Measurements from ENCODE around the gene RNF113B.

The RNF113B gene

DNA sequence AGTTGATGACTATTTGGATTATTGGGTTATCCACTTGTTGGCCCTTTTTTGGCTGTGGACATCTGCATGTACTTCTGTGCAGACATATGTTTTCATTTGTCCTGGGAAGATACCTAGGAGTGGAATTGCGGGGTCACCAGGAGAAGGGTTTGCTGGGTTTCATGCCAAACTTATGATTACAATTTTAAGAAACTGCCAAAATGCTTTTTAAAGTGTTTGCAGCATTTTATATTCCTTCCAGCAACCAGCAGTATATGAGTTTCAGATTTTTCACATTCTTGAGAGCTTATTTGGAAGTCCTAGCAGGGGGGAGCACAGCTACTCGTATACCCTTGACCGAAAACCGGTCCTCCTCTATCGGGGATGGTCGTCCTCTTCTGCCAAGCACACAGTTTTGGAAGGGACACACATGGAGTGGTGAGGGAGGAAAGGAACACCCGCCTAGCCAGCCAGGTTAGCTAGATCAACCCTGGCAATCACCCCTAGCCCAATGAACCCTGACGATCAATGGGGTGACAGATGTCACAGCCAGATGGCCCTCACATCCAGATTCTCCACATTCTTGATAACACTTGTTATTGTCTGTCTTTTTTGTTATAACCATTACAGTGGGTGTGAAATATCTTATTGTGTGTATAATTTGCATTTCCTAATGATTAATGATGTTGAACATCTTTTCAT, 26.7 kb upstream of the RNF113B start:
- DNase-seq, result no peak

DNA sequence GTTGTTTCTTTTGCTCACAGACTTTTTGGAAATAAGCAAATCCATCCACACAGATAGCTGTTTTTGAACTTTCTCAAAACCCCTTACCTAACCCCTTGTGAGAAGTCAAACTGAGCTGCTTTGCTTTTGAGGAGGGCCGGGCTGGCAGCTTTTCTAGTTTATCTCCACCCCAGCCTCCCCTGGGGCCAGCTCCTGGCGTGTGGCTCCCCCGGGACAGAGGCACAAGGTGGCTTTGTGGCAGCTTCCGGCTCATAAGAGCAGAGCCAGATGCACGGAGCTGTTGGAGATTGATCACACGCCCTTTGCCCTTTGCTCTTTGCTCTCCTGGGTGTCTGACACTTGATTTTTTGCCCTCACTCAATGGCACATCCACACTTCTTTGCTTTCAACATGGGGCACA, 24.9 kb upstream of the RNF113B start:
- no peak for DNase-seq

DNA sequence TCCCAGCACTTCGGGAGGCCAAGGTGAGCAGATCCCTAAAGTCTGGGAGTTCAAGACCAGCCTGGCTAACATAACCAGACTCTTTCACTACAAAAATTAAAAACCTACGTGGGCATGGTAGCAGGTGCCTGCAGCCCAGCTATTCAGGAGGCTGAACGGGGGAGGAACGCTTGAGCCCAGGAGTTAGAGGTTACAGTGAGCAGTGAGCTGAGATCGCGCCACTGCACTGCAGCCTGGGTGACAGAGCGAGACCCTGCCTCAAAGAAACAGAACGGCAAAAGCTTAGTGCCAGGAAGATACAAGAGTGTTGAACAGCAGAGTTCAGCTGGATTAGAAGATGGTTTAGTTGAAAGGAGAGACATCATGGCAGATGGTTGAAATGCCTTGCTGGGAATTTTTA, 24.1 kb upstream of the RNF113B start:
- no peak for DNase-seq

DNA sequence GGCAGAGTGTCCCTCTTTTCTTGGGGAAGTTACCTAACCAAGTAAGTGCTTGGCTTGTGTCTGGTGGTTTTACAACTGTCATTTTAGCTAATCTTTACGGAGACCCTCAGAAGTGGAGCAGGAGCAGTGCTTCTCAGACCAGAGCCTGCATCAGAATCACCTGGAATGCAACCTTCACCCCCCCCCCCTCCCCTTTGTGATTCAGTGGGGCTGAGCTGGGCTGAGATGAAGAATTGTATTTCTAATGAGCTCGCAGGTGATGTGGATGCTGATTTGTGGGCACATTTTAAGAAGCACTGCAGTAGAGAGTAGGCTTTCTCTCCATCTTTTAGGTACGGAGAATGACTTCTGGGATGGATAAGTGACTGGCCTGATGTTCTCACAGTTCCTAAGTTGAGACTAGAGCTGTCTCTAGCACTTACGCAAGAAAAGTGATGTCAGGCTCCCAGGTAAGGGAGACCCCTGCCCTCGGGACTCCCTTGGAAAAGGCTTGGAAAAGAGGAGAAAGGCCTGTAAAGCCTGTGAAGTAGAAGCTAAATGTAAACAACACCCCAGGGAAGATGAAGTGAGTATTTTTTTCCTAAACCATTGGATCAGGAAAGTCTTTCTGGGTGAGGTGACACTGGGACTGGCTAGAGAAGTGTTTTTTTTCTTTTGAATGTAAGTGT, 23.3 kb upstream of the RNF113B start:
- no peak for DNase-seq

DNA sequence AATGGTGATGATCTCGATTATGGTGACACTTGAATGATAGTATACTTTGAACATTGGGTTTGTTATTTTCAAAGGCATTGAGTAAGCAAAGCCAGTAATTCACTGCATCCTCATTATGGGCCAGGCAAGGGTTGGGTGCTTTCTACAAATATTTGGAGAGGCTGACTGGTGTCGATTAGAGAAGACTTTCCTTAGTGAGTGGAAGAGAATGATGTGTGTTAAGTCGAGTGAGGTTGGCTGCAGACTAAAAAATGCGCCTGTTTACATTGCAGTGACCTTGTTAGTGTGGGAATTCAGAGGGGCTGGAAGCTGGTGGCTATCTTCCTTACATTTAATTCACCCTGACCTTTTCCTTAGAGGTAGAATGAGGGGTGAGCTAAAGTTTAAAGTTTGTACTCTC, 22.4 kb upstream of the RNF113B start:
- DNase-seq, result no peak

DNA sequence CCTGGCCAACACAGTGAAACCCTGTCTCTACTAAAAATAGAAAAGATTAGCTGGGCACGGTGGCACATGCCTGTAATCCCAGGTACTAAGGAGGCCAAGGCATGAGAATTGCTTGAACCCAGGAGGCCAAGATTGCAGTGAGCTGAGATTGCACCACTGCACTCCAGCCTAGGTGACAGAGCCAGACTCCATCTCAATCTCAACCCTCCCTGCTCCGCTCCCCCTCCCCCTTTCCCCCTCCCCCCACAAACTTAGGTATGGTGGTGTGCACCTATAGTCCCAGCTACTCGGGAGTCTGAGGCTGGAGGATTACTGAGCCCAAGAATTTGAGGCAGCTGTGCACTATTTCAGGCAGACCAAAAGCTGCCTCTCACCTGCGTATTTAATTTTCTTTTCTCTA, 21.6 kb upstream of the RNF113B start:
- DNase-seq, result no peak

DNA sequence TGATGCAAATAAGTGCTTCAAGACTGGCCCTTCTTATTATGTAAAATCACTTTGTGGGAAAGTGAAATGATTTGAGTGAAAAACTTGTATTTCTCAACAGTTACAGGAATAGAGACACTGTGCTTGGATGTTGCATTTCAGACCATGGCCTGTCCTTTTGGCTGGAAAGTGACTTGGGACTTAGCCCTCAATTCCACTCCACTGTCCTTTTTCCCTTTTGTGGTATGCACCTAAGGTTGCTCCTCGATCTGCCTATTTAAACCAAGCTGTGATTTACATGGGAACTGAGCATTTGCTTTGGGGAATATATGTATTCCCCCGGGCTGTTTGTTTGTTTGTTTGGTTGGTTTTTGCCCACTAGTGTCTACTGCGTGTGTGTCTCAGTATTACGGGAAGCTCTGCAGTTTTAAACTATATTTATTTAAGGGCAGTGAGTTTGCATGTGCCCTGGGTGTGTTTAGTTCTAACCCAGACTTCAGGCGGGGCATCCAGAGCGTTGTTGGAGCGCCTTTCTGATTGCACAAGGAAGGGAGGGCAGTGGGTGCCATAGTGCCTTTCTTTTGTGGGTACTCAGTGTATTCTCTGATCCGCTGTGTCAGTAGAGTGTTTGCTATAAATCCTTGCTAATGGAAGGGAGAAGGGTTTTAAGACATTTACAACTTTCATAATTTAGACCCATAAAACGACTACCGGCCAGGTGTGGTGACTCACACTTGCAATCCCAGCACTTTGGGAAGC, 18.2 kb upstream of the RNF113B start:
- DNase-seq, result no peak

DNA sequence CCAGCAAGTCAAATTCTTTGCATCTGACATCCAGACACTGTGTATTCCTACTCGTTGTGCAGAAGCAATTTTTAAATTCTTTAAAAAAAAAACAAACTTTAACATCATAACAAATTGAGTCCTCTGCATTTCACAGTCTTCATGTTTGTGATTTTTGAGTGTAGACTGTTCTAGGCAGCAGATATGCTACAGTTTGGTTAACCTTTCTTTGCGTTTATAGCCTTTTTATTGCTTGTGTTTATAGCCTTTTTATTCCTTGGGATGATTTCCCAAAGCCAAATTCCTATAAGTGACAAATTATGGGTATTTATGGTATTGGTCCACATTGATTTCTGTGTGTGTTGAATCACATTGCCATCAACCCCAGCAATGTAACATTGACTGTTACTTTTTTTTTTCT, 14.9 kb upstream of the RNF113B start:
- no peak for DNase-seq

DNA sequence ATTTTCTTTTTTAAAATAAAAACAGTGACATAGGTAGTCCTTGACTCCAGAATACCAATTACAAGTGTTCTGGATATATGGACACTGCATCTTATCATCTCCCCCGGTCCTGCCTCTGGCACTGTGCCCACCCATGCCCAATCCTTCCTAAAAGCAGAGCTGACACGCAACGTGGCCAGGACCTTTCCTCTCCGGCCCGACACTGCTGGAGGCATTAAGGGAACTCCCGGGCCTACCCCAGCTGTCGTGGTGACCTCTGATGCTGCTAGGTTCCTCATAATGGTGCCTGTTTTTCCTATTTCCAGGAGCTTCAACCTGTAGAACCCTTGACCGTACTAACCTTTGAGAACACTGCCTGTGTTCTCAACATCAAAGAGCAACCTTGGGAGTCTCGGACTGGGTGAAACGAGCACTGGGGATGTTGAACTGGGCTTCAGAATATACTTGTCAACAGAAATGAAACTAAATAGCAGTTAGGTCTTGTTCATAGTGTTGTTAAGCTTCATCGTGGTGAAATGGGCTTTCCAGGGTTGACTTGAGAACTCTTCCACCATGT, 13.9 kb upstream of the RNF113B start:
- DNase-seq, result no peak

DNA sequence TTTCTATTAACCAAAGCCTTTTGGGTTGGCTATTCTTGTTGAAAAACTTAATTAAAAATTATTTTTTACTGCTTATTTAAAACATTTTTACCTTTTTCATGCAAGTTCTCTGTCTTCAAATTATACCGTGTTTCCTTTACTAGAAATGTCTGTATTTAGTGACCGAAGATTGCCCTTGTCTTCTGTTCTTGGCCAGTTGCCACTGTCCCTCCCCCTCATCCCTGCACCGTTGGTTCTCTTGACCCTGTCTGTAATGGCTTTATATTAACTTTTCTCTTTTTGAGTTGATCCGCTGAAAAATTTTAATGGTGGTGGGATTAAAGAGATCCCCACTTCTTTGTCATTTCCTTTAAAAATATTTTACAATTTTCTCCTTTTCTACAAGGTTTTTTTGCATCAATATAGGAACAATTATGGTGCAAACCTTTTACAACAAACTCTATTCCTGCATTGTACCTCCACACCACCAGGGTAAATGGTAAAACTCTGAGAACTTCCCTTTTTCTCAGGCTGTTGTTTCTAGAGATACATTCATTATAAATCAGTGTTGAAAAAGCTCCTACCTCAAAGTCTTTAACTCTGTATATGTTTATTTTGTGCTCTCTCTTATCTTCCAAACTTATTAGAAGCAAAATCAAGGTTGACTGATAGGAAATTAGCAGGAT, 12.9 kb upstream of the RNF113B start:
- DNase-seq, result no peak

DNA sequence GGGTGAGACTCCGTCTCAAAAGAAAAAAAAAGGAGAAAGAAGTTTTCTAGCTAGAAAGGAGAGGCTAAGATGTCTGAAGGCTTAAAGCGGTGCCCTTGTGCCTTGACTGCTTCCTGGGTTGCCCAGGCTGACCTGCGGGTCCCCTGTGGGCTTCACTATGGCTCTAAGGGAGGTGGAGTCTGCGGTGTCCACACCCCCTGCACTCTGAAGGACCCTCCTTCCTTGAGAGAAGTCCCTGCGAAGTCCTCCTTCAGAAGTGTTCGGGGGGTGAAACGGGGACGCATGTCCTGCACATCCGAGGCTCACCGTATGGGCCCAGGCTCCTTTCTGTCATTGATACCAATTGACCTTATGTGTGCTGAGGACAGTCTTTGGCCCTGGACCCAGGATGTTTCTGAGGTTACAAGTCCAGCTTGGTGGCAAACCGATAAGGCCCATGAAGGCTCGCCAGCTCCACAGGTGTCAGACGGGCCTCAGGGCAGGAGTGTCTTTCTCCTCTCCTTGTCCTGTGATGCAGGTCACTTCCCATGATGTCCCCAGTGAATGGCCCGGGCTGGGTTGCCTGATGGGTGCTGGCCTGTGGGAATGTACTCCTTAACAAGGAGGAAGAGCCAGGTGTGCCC, 11.6 kb upstream of the RNF113B start:
- no peak for DNase-seq

DNA sequence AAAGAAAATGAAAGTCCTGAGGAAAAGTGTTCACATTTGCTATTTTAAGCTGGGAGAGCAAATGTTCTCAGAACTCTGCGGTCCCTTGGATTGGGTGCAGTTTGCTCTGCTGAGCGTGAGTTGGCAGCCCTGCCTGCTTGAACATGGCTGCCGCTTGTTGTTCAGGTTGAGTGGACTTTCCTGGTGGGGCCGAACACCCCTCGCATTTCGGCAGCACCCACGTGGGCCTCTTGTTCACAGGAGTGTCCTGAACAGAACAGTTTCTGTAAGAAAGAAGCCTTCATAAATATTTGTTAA, 10.8 kb upstream of the RNF113B start:
- no peak for DNase-seq

DNA sequence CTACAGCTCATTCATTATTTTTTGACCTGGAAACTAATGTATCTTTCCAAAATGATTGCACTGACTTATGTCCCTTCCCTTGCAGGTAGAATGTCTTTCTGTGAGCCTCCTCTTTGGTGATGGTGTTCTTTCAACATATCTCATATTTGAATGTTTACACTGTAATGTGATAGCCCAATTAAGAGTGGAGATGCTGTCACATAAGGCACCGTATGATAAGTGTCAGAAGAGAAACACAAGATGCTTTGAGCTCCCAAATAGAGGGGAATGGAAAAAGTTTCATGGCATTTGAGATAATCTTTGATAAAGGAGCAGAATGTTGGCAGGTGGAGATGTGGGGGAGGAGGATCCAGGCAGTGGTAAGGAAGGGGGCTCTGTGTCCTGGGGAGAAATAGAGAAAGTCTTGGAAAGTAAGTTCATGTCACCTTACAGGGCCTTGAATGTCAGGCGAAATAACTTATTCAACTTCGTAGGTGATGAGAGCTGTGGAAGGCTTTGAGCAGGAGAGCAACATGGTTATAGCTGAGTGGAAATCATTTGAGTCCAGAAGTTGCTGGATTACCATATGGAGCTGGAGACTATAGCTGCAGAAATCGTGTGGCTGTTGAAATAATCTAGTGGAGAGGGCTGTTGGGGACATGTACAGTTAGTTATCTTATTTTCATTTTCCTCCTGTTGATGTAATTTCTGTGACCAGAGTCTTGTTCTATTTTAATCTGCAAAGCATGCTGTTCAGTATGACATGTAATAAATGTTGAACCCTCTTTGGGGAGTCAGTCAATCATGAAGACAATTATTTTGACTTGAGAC, 10.3 kb upstream of the RNF113B start:
- DNase-seq, result no peak

DNA sequence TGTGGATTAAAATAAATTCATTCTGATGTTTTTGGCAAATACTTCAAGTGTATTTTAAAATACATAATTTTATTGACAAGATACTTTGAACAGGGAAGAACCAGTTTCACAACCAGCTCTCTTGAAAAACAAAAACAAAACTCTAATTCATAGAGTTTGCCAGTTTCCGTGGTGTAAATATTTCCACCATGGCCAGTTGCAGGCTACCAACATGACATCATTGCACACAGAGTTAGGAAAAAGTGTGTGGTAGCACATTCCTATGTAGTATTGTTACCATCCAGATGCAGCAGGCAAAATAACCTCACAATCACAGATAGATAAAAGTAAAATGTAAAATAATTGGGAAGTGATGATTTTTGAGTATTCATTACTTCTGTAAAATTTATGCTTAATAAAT, 7.7 kb upstream of the RNF113B start:
- no peak for DNase-seq

DNA sequence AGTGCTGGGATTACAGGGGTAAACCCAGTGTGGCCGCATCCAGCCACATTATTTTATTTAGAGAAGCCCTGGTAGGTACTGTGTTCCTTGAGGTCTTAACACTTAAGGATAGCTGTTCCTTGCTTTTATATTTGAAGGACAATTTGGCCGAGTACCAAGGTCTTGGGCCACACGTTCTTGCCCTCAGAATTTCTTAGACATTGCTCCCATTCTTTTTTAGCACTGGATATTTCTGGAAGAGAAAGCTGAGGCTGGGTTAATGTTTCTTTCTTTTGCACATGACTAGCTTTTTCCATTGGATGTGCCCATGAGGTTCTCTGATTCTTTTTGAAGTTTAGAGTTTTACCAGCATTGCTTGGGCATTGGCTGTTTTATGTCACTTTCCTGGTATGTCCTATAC, 5.5 kb upstream of the RNF113B start:
- no peak for DNase-seq

DNA sequence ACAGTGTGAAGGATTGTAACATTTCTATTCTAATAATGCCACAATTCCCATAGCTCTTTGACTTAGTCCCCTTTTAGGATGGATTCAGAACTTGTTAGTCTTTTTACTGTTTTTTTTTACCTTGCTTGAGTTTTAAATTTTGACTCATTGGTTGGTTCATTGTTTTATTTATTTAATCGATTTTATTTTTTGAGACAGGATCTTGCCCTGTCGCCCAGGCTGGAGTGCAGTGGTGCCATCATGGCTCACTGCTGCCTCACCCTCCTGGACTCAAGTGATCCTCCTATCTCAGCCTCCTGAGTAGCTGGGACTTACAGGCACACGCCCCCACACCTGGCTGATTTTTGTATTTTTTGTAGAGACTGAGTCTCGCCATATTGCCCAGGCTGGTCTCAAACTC, 5.1 kb upstream of the RNF113B start:
- no peak for DNase-seq

DNA sequence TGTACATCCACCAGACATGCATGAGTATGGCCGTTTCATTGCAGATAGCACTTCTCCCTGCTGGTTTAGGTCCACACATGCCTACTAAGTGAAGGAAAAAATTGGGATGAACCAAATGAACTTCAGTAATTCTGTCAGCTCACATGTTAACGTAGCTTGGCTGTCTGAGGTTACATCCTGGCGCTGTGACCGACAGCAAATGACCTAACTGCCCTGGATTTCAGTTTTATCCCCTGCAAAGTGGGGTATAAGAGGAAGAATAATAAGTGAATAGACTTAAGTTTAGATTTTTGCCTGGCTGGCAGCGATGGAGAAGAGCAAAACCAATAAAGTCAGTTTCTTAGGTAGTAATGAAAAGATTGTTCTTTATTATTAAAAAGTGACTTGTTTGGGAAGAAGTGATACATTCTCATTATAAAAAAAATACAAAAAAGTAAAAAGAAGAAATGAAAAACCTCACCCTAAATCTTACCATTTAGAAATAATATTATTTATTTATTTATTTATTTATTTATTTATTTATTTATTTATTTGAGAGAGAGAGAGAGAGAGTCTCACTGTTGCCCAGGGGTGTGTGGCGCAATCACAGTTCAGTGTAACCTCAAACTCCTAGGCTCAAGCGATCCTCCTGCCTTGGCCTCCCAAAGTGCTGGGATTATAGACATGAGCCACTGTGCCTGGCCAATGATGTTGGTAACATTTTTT, 4.2 kb upstream of the RNF113B start:
- no peak for DNase-seq

DNA sequence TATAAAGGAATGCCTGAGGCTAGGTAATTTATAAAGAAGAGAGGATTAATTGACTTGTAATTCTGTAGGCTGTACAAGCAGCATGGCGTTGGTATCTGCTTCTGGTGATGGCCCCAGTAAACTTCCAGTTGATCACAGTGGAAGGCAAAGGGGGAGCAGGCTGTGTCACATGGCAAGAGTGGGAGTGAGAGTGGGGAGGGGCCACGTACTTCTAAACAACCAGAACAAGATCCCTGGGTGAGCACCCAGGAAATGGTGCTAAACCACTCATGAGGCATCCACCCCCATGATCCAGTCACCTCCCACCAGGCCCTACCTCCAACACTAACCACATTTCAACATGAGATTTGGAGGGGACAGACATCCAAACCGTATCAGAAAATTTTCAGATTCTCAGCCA, 3.0 kb upstream of the RNF113B start:
- DNase-seq, result no peak

DNA sequence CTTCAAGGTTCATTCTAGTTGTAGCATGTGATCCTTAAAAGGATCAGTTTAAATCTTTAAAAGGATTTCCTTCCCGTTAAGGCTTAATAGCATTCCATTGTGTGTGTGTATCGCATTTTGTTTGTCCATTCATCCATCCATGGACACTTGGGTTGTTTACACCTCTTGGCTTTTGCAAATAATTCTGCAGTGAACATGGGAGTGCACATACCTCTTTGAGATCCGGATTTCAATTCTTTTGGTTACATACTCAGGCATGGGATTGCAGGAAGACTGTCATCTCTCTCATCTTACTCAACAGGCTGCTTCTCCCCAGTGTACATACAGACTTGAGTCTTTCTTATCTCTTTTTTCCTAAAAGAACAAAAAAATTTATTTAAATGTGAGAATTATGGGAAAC, 1.2 kb downstream of the RNF113B start:
- no peak for DNase-seq

DNA sequence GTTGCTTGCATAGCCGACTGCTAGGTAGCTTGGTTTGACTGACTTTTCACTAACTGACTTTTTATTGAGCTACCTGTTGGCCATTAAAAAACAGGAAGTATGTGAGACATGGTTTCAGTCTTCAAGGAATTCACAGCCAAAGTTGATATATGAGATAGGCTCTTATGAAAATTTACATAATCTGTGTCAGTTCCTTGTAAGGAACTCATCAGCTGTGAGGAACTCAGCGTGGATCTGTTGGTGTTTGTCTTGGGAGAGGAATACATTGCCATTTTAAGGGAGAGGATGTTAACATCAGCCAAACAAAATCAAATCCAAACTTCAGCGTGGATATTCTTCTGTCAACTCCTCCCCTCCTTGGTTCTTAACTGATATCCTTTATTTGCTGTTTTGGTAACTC, 2.0 kb downstream of the RNF113B start:
- no peak for DNase-seq

DNA sequence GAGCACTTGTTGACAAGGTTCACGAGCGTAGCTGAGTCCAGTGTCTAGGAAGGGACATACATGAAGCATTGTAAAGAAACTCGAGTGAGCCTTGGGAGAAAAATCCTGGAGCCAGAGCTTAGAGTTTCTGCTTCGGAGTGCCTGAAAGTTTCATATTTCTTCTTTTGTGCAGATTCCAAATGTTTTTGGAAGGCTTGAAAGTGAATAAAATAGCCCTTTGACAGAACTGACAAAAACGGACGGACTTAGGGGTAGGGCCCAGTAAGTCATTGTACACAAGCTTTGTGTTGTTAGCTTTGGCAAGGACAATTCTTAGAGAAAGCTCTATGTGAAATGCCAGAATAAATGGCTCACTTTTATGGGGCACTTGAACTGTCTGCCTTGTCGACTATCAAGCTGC, 2.8 kb downstream of the RNF113B start:
- no peak for DNase-seq

Measured in stimulated activated CD4-positive, alpha-beta T cell treated with anti-CD3 and anti-CD28 coated beads, Interleukin-12 subunit alpha, Interleukin-12 subunit beta, amount 100 ng/mL, for 4 hours (primary cell).